ENCODE data around the gene CACNB4. TPM values are rescaled to one million over a fixed set of nuclear protein-coding genes. Genes with fewer than 3 reads are reported as not detected.

CACNB4 gene
- total and polyA plus RNA-seq, 2 of the 4 experiments (the other 2 are of a cell fraction): 0.12 to 0.36 TPM

GRCh38 chr2:152093464-152093863, 5.4 kb downstream of the CACNB4 start:
- Histone ChIP-seq H3K23ac (ENCODE audit: low read depth, low read length) (no peak overlapping the region), H2BK5ac (ENCODE audit: low read depth, low read length, poor library complexity, severe bottlenecking) (no peak overlapping the region), H3K9ac (ENCODE audit: low read depth, low read length) (no peak overlapping the region), H3K36me3 (ENCODE audit: control insufficient read depth, insufficient read depth, low read length) (no peaks in the 10 kb centered on the region), H2BK15ac (ENCODE audit: low read depth, low read length) (no peak overlapping the region), H3K4ac (ENCODE audit: low read depth, low read length) (no peak overlapping the region), H3K9me3 (ENCODE audit: control insufficient read depth, insufficient read depth, low read length) (no peaks in the 10 kb centered on the region), H3K27ac (ENCODE audit: insufficient read depth, low read length) (no peak overlapping the region), H4K20me1 (ENCODE audit: insufficient read depth, low read length) (no peaks in the 10 kb centered on the region), H4K91ac (ENCODE audit: insufficient read depth, low read depth, low read length) (no peak overlapping the region), H3K4me3 (ENCODE audit: insufficient read depth, low read depth, low read length) (no peak overlapping the region), H3K4me2 (ENCODE audit: low read depth, low read length) (no peak overlapping the region), H3K4me1 (ENCODE audit: control insufficient read depth, insufficient read depth, low read length) (peaks cover 2% of the 10 kb centered on the region; the same call in 1 of the 2 replicates), H3K9me1 (ENCODE audit: insufficient read depth, low read length) (no peaks in the 10 kb centered on the region), H3K14ac (replicated peaks; ENCODE audit: low read depth, low read length) (no peak overlapping the region), H2BK120ac (ENCODE audit: low read depth, low read length) (no peak overlapping the region), H3K18ac (ENCODE audit: low read depth, low read length) (no peak overlapping the region), H2AFZ (replicated peaks; ENCODE audit: low read length, poor library complexity) (no peak overlapping the region), H4K5ac (ENCODE audit: low read depth, low read length) (no peak overlapping the region), H2BK20ac (ENCODE audit: low read depth, low read length) (no peak overlapping the region), H3K27me3 (ENCODE audit: control insufficient read depth, insufficient read depth, low read length) (peaks cover 25% of the 10 kb centered on the region), H3K56ac (ENCODE audit: extremely low read depth, insufficient read depth, low read length) (no peak overlapping the region), H4K8ac (ENCODE audit: low read depth in 2 of 2, low read length in 2 of 2) (no peak overlapping the region), H2AK9ac (replicated peaks; ENCODE audit: low read depth, low read length, poor library complexity) (no peak overlapping the region), H3K79me1 (ENCODE audit: low read depth in 1 of 2, low read length in 2 of 2) (no peaks in the 10 kb centered on the region), H2AK5ac (ENCODE audit: low read depth, low read length) (no peak overlapping the region)
- WGBS, 2 experiments (ENCODE audit: extremely low coverage in 2 of 2, insufficient read length in 1 of 2): 0% methylated on average over 1 of the region's 2 CpGs; no CpG with 5 or more reads in 1 of the 2 experiments
- dilution Hi-C loops (cut with HindIII; ENCODE audit: low sequenced_read_pairs, unreplicated experiment) (no loop called here), in situ Hi-C loops (cut with MboI; ENCODE audit: low sequenced_read_pairs) (no loop called here), intact Hi-C loops (cut with micrococcal nuclease) (no loop called here)
- POLR2A ChIA-PET (ENCODE audit: unreplicated experiment): no interaction called here
- DNase-seq (no peak), ATAC-seq (ENCODE audit: low read depth) (no peak)
- CTCF ChIA-PET: no interaction called here
- TF ChIP-seq RFX5 (IDR thresholded peaks at IDR 0.05; ENCODE audit: low read depth, low read length) (no peak), SMC3 (IDR thresholded peaks at IDR 0.05; ENCODE audit: low read depth, low read length) (no peak), CEBPB (IDR thresholded peaks at IDR 0.05; ENCODE audit: low read depth, low read length) (no peak), MAFK (IDR thresholded peaks at IDR 0.05; ENCODE audit: low read depth, low read length) (no peak), NFE2L2 (IDR thresholded peaks at IDR 0.05; ENCODE audit: low read depth, low read length) (no peak), USF2 (IDR thresholded peaks at IDR 0.05; ENCODE audit: low read depth, low read length) (no peak), ELK1 (IDR thresholded peaks at IDR 0.05; ENCODE audit: borderline replicate concordance, low read depth, low read length) (no peak), CHD1 (IDR thresholded peaks at IDR 0.05; ENCODE audit: low read depth, low read length) (no peak), FOS (IDR thresholded peaks at IDR 0.05; ENCODE audit: low read depth, low read length) (no peak), RAD21 (IDR thresholded peaks at IDR 0.05; ENCODE audit: low read length) (no peak), RCOR1 (IDR thresholded peaks at IDR 0.05; ENCODE audit: insufficient replicate concordance, low read length) (no peak), POLR2A (IDR thresholded peaks at IDR 0.05; ENCODE audit: low read depth, low read length) (no peak), MXI1 (IDR thresholded peaks at IDR 0.05; ENCODE audit: borderline replicate concordance, low read depth, low read length) (no peak), BHLHE40 (IDR thresholded peaks at IDR 0.05; ENCODE audit: low read depth, low read length) (no peak), MAZ (IDR thresholded peaks at IDR 0.05; ENCODE audit: borderline replicate concordance, low read depth, low read length) (no peak), CTCF (conservative IDR thresholded peaks at IDR 0.05; ENCODE audit: low read depth, low read length) (no peak)
- BruUV-seq (replicated peaks): no TSS peak
